ENCODE data around the gene KDM5B.

DNA sequence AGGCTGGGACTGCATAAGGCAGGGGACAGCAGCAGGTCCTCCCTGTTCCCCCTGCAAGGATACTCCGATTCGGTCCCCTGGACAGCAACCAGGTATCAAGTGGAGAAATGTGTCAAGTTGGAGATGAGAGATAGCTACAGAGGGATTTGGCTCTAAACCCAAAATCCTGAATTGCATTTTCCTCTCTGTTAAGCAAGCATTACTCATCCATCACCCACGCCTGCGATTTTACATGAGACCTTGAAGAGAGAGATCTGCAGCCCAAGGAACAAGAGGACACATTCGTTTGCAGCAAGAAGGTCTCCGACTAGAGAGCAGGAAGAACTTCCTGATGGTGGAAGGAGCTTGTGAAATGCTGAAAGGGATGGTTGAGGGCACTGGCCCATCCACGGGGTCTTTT, 119.8 kb downstream of the KDM5B start:
- TF ChIP-seq, protein P1, sequence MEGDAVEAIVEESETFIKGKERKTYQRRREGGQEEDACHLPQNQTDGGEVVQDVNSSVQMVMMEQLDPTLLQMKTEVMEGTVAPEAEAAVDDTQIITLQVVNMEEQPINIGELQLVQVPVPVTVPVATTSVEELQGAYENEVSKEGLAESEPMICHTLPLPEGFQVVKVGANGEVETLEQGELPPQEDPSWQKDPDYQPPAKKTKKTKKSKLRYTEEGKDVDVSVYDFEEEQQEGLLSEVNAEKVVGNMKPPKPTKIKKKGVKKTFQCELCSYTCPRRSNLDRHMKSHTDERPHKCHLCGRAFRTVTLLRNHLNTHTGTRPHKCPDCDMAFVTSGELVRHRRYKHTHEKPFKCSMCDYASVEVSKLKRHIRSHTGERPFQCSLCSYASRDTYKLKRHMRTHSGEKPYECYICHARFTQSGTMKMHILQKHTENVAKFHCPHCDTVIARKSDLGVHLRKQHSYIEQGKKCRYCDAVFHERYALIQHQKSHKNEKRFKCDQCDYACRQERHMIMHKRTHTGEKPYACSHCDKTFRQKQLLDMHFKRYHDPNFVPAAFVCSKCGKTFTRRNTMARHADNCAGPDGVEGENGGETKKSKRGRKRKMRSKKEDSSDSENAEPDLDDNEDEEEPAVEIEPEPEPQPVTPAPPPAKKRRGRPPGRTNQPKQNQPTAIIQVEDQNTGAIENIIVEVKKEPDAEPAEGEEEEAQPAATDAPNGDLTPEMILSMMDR (conservative IDR thresholded peaks at IDR 0.05; ENCODE audit: low read depth in 2 of 2): no peak
- TF ChIP-seq EZH2 (IDR thresholded peaks at IDR 0.05; ENCODE audit: low read depth, unreplicated experiment) (no peak), CREB1 (CRISPR knock-in tag; IDR thresholded peaks at IDR 0.05; ENCODE audit: low read depth) (no peak), JUNB (IDR thresholded peaks at IDR 0.05; ENCODE audit: unreplicated experiment) (no peak), EZH2phosphoT487 (IDR thresholded peaks at IDR 0.05; ENCODE audit: unreplicated experiment) (no peak), POLR2AphosphoS5 (IDR thresholded peaks at IDR 0.05; ENCODE audit: low read depth) (no peak), STAT1 (IDR thresholded peaks at IDR 0.05; ENCODE audit: unreplicated experiment) (no peak), ZNF331 (CRISPR knock-in tag; IDR thresholded peaks at IDR 0.05; ENCODE audit: low read depth) (no peak), ZNF114 (CRISPR knock-in tag; IDR thresholded peaks at IDR 0.05) (no peak)
- TF ChIP-seq, protein P2, sequence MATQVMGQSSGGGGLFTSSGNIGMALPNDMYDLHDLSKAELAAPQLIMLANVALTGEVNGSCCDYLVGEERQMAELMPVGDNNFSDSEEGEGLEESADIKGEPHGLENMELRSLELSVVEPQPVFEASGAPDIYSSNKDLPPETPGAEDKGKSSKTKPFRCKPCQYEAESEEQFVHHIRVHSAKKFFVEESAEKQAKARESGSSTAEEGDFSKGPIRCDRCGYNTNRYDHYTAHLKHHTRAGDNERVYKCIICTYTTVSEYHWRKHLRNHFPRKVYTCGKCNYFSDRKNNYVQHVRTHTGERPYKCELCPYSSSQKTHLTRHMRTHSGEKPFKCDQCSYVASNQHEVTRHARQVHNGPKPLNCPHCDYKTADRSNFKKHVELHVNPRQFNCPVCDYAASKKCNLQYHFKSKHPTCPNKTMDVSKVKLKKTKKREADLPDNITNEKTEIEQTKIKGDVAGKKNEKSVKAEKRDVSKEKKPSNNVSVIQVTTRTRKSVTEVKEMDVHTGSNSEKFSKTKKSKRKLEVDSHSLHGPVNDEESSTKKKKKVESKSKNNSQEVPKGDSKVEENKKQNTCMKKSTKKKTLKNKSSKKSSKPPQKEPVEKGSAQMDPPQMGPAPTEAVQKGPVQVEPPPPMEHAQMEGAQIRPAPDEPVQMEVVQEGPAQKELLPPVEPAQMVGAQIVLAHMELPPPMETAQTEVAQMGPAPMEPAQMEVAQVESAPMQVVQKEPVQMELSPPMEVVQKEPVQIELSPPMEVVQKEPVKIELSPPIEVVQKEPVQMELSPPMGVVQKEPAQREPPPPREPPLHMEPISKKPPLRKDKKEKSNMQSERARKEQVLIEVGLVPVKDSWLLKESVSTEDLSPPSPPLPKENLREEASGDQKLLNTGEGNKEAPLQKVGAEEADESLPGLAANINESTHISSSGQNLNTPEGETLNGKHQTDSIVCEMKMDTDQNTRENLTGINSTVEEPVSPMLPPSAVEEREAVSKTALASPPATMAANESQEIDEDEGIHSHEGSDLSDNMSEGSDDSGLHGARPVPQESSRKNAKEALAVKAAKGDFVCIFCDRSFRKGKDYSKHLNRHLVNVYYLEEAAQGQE (IDR thresholded peaks at IDR 0.05; ENCODE audit: unreplicated experiment): no peak
